T47D (cell line): Measurements from ENCODE around the gene NEURL1B.

ENCODE experiments used
- DNase-seq, 2 experiments: peaks; one replicate each; pipeline versions ENCODE4 v3.0.0 to v3.0.0-alpha.2; 2011 to 2012; ENCODE audit warnings: low read depth in 1 of 2, low spot score in 1 of 2
- JUND ChIP-seq: IDR thresholded peaks from 2 replicates; pipeline ENCODE4 v1.6.1; 2012; ENCODE audit warnings: low read depth
- in situ Hi-C: cut with HindIII; loops from 2 replicates; pipeline ENCODE4 v1.10.0; 2016; ENCODE audit warnings: low sequenced_read_pairs, low pct_unique_long_range_greater_than_20kb

NEURL1B gene

DNA sequence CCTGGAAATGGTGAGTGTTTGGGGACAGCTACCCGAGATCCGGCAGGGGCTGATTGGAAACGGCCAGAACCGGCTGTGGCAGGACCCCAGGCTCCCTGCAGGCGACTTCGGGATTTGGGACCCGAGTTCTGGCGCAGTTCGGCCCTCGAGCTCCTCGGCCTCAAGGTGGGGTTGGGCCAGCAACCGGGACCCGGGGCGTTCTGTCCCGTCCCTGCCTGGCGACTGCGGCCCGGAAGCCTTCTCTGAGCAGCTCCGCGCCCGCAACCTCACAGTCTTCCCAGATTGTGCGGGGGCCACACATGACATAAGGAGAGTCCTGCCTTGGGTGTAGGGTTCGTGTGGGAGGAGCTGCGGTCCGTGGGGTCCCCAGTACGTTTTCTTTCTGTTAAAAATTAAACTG lies 23.2 kb upstream of the NEURL1B start:
- no peak for DNase-seq
- TF ChIP-seq JUND: no peak
- in situ Hi-C loops: no loop called here

DNA sequence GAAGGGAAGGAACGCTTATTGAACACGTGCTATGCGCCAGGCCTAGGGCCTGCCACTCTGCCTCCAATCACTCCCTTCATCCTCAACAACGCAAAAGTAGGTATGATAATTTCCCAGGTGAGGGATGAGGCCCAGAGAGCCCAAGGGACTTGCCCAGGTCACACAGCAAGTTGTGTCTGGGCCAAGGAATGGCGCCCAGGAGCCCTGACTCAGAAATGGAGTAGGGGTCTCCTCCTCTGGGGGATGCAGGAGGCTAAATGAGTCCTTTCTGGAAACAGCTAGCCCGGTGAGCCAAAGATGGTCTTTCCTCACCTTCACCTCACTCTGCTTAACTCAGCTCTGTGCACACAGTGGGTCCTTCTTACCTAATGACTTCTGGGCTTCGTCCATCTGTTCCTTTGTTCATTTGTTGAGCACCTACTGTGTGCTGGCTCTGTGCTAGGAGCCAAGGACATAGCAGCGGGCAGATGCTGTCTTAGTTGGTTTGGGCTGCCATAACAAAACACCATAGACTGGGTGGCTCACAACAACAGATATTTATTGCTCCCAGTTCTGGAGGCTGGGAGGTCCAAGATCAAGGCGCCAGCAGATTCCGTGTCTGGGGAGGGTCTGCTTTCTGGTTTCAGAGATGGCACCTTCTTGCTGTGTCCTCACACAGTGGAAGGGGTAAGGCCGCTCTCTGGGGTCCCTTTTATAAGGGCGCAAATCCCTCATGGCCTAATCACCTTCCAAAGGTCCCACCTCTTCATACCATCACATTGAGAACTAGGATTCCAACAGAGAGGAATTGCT lies 22.3 kb upstream of the NEURL1B start:
- TF ChIP-seq JUND: no peak
- in situ Hi-C loops: no loop called here
- DNase-seq: no peak

DNA sequence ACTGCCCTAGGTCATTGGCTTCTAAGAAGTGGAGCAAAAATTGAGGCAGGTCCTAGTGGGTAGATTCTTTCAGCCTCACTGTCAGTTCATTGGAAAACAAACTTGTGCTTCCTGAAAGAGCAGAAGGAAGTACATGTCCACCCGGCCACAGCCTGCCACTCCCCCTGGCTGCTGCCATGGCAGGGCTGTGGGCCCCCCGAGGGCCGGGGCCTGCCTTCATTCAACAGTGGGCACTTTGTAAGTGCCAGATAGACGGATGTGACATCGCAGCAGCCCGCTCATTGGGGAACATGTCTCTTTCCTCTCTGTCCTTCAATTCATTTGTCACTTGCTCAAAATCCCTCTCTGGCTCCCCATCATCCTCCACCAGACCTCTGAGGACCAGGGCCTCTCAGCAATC lies 20.6 kb upstream of the NEURL1B start:
- no peak for DNase-seq
- in situ Hi-C loops: no loop called here
- TF ChIP-seq JUND: no peak

DNA sequence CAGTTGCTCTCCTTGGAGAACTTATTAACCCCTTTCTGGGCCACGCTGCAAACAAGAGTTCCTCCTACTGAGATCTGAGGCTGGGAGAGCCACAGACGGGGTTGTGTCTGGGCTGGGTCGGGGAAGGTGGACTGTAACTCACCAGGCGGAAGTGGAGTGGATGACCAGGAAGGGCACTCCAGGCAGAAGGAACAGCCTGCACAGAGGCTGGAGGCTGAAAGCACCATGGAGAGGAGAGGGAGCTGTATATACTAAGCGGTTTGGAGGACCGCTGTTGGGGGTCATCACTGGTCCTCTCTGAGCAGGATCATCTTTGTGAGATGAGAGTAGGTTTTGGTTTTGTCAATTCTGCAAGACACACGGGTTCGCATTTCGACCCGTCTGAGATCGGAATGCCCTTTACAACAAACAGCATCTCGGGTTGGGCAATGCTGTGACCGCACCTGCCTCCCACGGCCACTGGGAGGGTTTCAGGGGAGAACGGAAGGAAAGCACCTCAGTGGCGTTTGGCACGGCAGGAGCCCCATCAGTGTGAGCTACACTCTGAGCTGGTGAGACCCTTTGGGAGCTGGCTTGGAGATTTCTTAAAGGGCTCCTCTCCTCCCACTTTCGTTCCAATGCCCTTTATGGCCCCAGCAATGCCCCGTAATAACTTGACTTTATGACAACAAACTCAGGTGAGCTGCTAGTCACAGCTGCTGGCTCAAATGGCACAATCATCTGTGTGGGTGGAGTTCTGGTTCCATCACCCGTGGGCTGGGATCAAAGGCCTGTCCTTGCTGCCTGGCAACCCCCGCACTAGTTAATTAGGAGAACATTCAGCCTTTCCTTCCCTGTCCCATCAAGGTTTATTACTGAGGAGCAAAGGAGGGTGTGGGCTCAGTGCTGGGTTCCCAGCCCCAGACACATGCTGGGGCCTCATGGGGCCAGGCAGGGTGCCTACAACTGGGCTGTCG lies 18.7 kb upstream of the NEURL1B start:
- no peak for TF ChIP-seq JUND
- no peak for DNase-seq
- in situ Hi-C loops: no loop called here

DNA sequence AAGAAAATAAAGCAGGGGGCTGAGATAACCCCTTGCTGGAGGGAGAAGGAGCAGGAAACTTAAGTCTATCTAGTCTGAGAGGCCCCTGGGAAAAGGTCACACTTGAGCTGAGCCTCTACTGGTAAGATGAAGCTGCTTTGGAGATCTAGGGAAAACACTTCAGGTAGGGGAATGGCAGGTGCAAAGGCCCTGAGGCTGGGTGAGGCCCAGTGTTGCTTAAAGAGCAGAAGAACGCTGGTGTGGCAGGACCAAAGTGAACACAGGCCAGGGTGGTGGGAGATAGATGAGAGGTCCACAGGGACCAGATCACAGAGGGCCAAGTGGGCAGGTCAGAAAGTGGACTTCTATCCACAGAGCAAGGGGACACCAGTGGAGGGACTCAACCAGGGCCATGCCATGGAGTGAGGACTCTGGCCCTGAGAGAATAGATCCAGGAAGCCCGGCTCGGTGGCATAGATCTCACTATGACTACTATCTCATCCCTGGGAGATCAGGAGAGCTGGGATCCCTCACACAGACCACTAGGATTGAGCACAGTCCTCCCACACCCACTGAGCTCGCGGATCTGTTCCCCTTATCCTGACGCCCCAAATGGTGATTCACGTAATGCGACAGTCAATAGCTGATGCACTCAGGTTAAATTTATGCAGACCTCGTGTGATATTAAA lies 17.6 kb upstream of the NEURL1B start:
- no peak for TF ChIP-seq JUND
- no peak for DNase-seq
- in situ Hi-C loops: no loop called here

DNA sequence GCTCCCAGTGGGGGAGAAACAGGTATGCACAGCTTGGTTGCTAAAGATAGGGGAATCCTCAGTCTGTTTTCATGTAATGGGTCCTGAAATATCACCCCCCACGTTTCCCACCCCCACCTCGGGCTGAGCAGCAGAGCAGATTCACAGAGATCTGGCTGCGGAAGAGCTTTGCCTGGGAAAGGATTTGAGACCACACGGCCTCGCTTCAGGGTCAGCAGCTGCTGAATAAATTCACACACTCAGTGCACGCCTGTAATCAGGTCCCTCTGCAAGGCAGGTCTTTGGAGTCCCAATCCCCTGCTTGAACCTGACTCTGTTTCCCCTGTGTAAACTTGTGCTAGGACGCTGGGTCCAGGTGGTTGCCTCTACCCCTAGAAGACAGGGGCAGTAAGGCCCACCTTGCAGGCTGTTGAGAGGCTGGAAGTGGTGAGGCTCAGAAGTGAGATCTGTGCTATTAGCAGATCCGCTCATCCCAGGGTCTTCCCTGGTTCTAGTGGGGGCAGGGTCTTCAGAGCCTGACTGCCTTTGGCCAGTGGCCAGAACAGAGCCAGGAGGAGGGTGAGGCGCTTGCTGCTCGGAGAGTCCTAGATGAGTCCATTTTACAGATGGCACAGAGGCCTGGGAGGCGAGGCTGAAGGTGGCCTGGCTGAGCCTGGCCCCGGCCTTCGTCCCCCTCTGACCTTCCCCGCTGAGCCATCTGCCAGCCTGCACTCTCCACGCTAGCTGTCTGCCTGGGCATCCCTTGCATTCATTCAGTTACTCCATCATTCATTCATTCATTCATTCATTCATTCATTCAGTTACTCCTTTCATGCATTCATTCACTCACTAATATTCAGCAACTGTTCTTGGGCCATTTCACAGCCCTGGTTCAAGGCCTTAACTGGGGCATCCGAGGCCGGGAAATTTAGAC lies 16.7 kb upstream of the NEURL1B start:
- no peak for TF ChIP-seq JUND
- no peak for DNase-seq

DNA sequence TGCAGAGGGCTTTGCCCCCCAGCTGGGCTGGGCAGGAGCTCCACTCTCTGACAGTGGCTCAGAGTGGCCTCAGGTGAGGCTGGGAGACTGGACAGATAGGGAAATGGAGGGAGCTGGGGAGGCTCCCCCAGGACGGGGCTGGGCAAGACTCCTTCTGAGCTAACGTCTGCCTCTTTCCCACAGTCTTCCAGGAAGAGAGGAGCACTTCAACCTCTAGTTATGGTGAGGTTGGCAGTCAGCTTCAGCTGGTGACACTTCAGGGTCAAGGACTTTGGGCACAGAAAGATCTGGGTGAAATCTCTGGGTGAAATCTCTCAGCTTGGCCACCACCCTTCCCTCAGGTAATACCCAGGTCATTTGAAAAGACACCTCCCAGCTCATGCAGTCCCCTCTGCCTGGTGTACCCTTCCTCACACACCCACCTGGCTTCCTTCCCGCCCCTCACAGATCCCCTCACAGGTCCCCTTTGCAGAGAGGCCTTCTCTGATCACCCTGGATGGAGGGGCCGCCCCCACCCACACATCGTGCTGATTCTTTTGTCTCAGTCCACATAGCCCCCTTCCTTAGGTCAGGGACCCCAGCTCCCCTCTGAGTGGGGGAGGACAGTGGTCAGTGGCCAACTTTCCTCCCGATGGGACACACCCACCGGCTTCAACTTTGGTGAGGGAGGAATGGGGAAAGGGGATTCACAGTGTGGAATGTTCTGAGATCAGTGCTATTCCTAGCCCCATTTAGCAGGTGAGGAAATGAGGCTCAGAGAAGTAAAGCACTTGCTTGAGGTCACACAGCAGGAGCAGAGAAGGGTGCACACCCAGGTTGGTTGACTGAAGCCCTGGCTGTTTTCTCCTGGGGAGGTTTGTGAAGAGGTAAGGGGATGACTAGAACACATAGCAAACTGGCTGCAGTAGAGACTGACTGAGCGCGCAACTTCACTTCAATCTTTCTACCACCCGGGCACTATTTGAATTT lies 15.8 kb upstream of the NEURL1B start:
- in situ Hi-C loops: no loop called here
- no peak for DNase-seq

More for the DNA sequence above, 16.7 kb upstream of the NEURL1B start:
- in situ Hi-C loops: no loop called here

DNA sequence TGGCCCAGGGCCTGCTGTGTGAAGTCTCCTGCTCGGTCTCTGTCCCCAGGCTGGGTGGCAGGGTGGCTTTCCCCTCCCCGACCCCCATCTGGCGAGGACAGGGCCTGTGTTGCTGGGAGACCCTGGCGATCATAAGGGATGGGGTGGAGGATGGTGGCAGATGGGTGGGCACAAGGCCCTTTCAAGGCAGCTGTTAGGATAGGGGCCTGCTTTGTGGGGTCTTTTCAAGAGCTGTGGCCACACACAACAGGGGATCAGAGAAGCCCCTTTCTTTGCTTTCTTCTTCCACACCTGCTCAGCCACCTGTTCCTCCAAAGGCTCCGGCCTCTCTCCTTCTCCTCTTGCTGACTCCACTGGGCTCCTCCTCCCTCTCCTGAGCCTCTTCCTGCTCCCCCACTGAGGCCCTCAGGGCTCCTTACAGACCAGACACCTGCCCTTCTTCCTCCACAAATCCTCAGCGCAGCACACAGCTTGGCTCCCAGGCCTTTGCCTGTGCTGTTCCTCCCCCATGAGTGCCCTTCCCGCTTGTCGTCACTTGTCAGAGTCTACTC lies 15.0 kb upstream of the NEURL1B start:
- TF ChIP-seq JUND: no peak
- in situ Hi-C loops: no loop called here

More for the DNA sequence above, 15.8 kb upstream of the NEURL1B start:
- no peak for TF ChIP-seq JUND

DNA sequence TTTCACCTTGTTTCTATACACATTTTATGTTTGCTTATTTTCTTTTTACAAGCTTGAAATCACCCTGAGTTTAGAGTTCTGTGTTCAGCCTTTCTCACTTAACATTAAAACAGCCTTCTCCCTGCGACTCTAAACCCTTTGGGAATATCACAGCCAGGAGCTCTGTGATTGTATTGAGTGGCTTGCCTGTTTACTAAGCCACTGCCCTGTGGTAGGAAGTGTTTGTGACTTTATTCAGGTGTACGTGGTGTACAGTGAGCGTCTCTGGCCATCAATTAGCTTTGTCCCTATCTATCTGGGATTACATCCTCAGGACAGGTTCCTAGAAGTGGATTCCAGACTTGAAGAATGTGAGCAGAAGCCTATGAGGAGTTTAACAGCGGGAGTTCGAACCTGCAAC lies 11.0 kb upstream of the NEURL1B start:
- no peak for TF ChIP-seq JUND
- in situ Hi-C loops: no loop called here
- DNase-seq: no peak

More for the DNA sequence above, 15.0 kb upstream of the NEURL1B start:
- DNase-seq: peak in 1 of 2 experiments; percentile 55

DNA sequence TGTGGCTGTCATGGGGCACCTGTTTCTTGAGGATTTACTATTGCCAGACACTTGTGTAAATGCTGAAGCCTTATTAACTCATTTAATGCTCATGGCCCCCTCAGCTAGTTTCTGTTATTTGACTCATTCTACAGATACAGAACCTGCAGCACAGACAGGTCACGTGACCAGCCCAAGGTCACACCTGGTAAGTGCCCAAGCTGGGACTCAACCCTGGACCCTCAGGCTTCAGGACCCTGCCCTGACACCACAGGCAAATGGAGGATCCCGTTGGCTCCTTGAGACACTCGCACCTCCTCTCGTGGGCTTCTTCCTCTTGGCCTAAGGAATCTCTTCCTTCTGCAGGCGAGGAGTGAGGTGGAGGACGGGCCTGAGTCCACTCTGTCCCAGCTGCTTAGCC lies 10.6 kb upstream of the NEURL1B start:
- no peak for TF ChIP-seq JUND
- no peak for DNase-seq
- in situ Hi-C loops: no loop called here

DNA sequence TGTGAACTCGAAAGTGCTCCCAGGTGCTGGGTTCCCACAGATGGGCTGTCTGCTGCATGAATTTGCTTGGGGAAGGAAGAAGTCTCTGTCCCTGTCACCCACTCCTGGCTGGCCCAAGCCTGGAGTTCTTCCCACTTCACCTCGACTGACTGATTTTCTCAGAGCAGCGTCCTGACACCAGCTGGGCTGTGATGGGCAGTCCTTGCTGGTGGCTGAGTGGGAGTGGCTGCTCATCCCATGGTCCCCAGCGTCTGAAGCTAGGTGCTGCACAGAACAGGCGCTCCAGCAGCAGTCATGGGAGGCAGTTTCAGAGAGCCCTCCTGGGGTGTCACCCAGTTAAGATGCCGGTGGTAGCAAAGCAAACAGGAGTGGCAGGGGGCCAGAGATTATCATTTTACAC lies 10.1 kb upstream of the NEURL1B start:
- in situ Hi-C loops: no loop called here
- no peak for DNase-seq
- no peak for TF ChIP-seq JUND
